ENCODE data around the gene MAMDC2.

Gene MAMDC2

GRCh38 chr9:70043689-70044489 lies at the start of gene MAMDC2:
Gene MAMDC2 (plus strand): TSS chr9:70043848. CDS start chr9:70044198, 350 bp downstream.
- Mint-ChIP-seq H3K27me3 (ENCODE audit: low read depth) (peaks cover 42% of the 10 kb centered on the region), H3K4me1 (peaks cover 72% of the 10 kb centered on the region), H3K27ac (peak within 1 kb of the TSS; percentile 15 to 79 (median 57)), H3K36me3 (ENCODE audit: low read depth) (no peaks in the 10 kb centered on the region), H3K4me3 (peak within 1 kb of the TSS; percentile 83 to 92 (median 89)), H3K9me3 (no peaks in the 10 kb centered on the region)
- TF ChIP-seq, protein P1, sequence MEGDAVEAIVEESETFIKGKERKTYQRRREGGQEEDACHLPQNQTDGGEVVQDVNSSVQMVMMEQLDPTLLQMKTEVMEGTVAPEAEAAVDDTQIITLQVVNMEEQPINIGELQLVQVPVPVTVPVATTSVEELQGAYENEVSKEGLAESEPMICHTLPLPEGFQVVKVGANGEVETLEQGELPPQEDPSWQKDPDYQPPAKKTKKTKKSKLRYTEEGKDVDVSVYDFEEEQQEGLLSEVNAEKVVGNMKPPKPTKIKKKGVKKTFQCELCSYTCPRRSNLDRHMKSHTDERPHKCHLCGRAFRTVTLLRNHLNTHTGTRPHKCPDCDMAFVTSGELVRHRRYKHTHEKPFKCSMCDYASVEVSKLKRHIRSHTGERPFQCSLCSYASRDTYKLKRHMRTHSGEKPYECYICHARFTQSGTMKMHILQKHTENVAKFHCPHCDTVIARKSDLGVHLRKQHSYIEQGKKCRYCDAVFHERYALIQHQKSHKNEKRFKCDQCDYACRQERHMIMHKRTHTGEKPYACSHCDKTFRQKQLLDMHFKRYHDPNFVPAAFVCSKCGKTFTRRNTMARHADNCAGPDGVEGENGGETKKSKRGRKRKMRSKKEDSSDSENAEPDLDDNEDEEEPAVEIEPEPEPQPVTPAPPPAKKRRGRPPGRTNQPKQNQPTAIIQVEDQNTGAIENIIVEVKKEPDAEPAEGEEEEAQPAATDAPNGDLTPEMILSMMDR (IDR thresholded peaks at IDR 0.05; ENCODE audit: unreplicated experiment in 3 of 3): no peak

- Mint-ChIP-seq H3K4me3 (peak overlapping the region in 1 of 3 experiments; percentile 4), H3K36me3 (ENCODE audit: low read depth) (no peaks in the 10 kb centered on the region), H3K9me3 (peaks cover 3% of the 10 kb centered on the region), H3K27ac (peak overlapping the region in 1 of 3 experiments; percentile 50), H3K27me3 (ENCODE audit: low read depth) (no peaks in the 10 kb centered on the region), H3K4me1 (peaks cover 16% of the 10 kb centered on the region)
- TF ChIP-seq, protein P1 (IDR thresholded peaks at IDR 0.05; ENCODE audit: unreplicated experiment in 3 of 3): no peak
These were observed 47.8 kb upstream of the MAMDC2 start for GRCh38 chr9:69995846-69996245.

- H3K4me1 Mint-ChIP-seq: peaks cover 16% of the 10 kb centered on the region
- peaks cover 8% of the 10 kb centered on the region for H3K9me3 Mint-ChIP-seq
- no peaks in the 10 kb centered on the region for H3K27me3 Mint-ChIP-seq (ENCODE audit: low read depth)
- H3K27ac Mint-ChIP-seq: no peak overlapping the region
- TF ChIP-seq, protein P1 (IDR thresholded peaks at IDR 0.05; ENCODE audit: unreplicated experiment in 3 of 3): no peak
- H3K36me3 Mint-ChIP-seq (ENCODE audit: low read depth): no peaks in the 10 kb centered on the region
- H3K4me3 Mint-ChIP-seq: no peak overlapping the region
These were observed 46.7 kb upstream of the MAMDC2 start for GRCh38 chr9:69996967-69997366.

- peaks cover 16% of the 10 kb centered on the region for H3K4me1 Mint-ChIP-seq
- H3K9me3 Mint-ChIP-seq: peaks cover 12% of the 10 kb centered on the region
- no peak overlapping the region for H3K27ac Mint-ChIP-seq
- TF ChIP-seq, protein P1 (IDR thresholded peaks at IDR 0.05; ENCODE audit: unreplicated experiment in 3 of 3): no peak
- H3K27me3 Mint-ChIP-seq (ENCODE audit: low read depth): no peaks in the 10 kb centered on the region
- H3K4me3 Mint-ChIP-seq: no peak overlapping the region
- H3K36me3 Mint-ChIP-seq (ENCODE audit: low read depth): no peaks in the 10 kb centered on the region
These were observed 46.1 kb upstream of the MAMDC2 start for GRCh38 chr9:69997524-69997923.

DNA sequence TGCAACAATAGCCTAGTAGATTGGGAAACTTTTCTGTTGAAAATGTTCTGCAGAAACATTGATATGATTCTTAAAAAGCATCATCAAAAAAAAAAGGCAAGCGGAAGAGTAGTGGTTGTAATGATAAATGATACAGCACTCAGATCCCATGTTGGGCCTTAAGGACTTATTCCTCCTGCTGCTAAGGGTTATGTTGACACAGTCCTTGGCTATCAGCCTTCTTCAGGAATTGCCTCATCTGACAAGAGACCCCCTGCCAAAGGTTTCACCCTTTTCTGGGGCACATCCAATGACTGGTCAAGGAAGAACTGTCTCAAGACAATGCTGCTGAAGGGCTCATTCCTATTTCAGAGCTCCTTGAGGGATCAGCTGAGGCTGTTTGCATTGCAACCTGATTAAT lies 44.3 kb upstream of the MAMDC2 start:
- Mint-ChIP-seq H3K9me3 (peaks cover 12% of the 10 kb centered on the region), H3K4me1 (peaks cover 16% of the 10 kb centered on the region), H3K27me3 (ENCODE audit: low read depth) (no peaks in the 10 kb centered on the region), H3K27ac (no peak overlapping the region), H3K36me3 (ENCODE audit: low read depth) (no peaks in the 10 kb centered on the region), H3K4me3 (no peak overlapping the region)
- TF ChIP-seq, protein P1 (IDR thresholded peaks at IDR 0.05; ENCODE audit: unreplicated experiment in 3 of 3): no peak

GRCh38 chr9:70000469-70000868 lies 43.2 kb upstream of the MAMDC2 start:
- TF ChIP-seq, protein P1 (IDR thresholded peaks at IDR 0.05; ENCODE audit: unreplicated experiment in 3 of 3): no peak
- H3K27me3 Mint-ChIP-seq (ENCODE audit: low read depth): no peaks in the 10 kb centered on the region
- peaks cover 16% of the 10 kb centered on the region for H3K4me1 Mint-ChIP-seq
- H3K36me3 Mint-ChIP-seq (ENCODE audit: low read depth): no peaks in the 10 kb centered on the region
- H3K9me3 Mint-ChIP-seq: peaks cover 12% of the 10 kb centered on the region
- no peak overlapping the region for H3K27ac Mint-ChIP-seq
- no peak overlapping the region for H3K4me3 Mint-ChIP-seq

Measured in nephron (organoid).